Heart right ventricle (tissue), 16 donors: ENCODE measurements around the gene KLHL22. TPM values are rescaled to one million over a fixed set of nuclear protein-coding genes. Genes with fewer than 3 reads are reported as not detected.

Source experiments
- ATAC-seq, 8 donors: fragments of 200-7000 bp; cut with Tn5 transposase; one replicate each; pipeline ENCODE4 v1.9.1; 2020; ENCODE audit warnings: mild to moderate bottlenecking in 8 of 8, moderate library complexity in 8 of 8, moderate number of reproducible peaks in 1 of 8
- DNase-seq, 2 donors: peaks; one replicate each; pipeline ENCODE4 v3.0.0-alpha.2; 2020
- H3K27ac ChIP-seq, 10 donors: fragments of 200-600 bp; sonication (generic) in 2 of 10; one replicate each; pipeline versions ENCODE4 v1.5.0 to v1.8.0; 2020 to 2022; ENCODE audit warnings: mild to moderate bottlenecking in 3 of 10
- H3K27me3 ChIP-seq, 7 donors: fragments of 200-600 bp; one replicate each; pipeline ENCODE4 v1.8.0; 2021 to 2022; ENCODE audit warnings: mild to moderate bottlenecking in 2 of 7
- H3K36me3 ChIP-seq, 9 donors: fragments of 200-600 bp; sonication (generic) in 1 of 9; one replicate each; pipeline versions ENCODE4 v1.5.0 to v1.8.0; 2020 to 2022; ENCODE audit warnings: mild to moderate bottlenecking in 2 of 9
- H3K4me1 ChIP-seq, 9 donors: fragments of 200-600 bp; sonication (generic) in 1 of 9; one replicate each; pipeline versions ENCODE4 v1.5.0 to v1.8.0; 2020 to 2022; ENCODE audit warnings: mild to moderate bottlenecking in 4 of 9
- H3K4me3 ChIP-seq, 10 donors: fragments of 200-600 bp; sonication (generic) in 2 of 10; one replicate each; pipeline versions ENCODE4 v1.5.0 to v1.8.0; 2020 to 2022; ENCODE audit warnings: mild to moderate bottlenecking in 7 of 10, moderate library complexity in 2 of 10
- H3K9me3 ChIP-seq, 11 donors: fragments of 200-600 bp in 10 of 11; sonication (generic) in 2 of 11; one replicate each; pipeline versions ENCODE4 v1.5.0 to v1.8.0; 2013 to 2022; ENCODE audit warnings: mild to moderate bottlenecking in 2 of 11, control low read depth in 1 of 11, moderate library complexity in 1 of 11
- WGBS, 2 donors: extraction: QIAGEN DNeasy Blood & Tissue Kit; methylation state at CpG; one replicate each; pipeline ENCODE4 v1.1.7; 2013; ENCODE audit warnings: inconsistent platforms in 1 of 2; 5-methylcytosine and 5-hydroxymethylcytosine counted together
- intact Hi-C, 10 donors: fragments of 100-400 bp; cut with DNase I; formaldehyde crosslinking; loops; one replicate each; pipeline versions ENCODE4 v1.11.1 to v1.14.2; 2022
- polyA plus RNA-seq, 2 donors: library from polyadenylated mRNA; stranded (reverse); fragments of 200-250 nt; gene quantifications; one replicate each; pipeline ENCODE4 v1.2.3, GENCODE V29; 2013
- total RNA-seq, 10 donors: library from RNA; stranded (reverse); fragmentation: NEBNext Ultra II Directional in 3 of 10; extraction: Animal tissue kit (Norgen Biotek cat#: 25700) in 3 of 10; gene quantifications; one replicate each; pipeline versions ENCODE4 v1.2.1 to v1.2.4, GENCODE V29; 2021 to 2023
- TF ChIP-seq, protein P1 (sequence below), 9 donors: fragments of 200-600 bp; sonication (generic) in 2 of 9; IDR thresholded peaks; one replicate each; pipeline versions ENCODE4 v1.5.0 to v1.8.0; 2021 to 2022; ENCODE audit warnings: antibody characterized with exemption in 9 of 9, mild to moderate bottlenecking in 5 of 9, moderate library complexity in 1 of 9
- donor health status: Arrhythmogenic right ventricular cardiomyopathy.
- donor health status: ischemic (EF 13 %, LVEDD 7.1; RV severe dilation, severe dysfunction).
- donor health status: healthy with polysubstance abuse.
- donor health status: DM: no; HTN: yes; CAD: no.
- donor health status: DM: no; HTN: no; CAD: no.
- donor health status: ischemic (EF 25% LVEDD 6.9; RV normal size, moderate dysfunction).
- donor health status: ischemic (EF 25% LVEDD 5.7; RV mildly dilated, moderate dysfunction).
- donor health status: healthy.
- donor health status: DM: yes; HTN: yes; CAD: no.
- donor health status: Ischemic cardiomyopathy.
- donor health status: ischemic (EF 35%, LVEDD 5.7; RV mildly dilated, moderate dysfunction).
- donor health status: nonischemic (EF 11% LVEDD 7.7; RV severe dilation, severe dysfunction).
- donor health status: DM: yes; HTN: yes; CAD: no.
- donor health status: PGD.
- donor health status: ischemic (EF 29% LVEDD 5.4; RV normal size, mild dysfunction).
- donor health status: nonischemic (EF 23%, LVEDD 6.1; RV moderate dilation, normal function).

KLHL22 gene
- total and polyA plus RNA-seq, 12 donors, result 11.3 to 29.3 (median 17.3) TPM

- no peaks in the 10 kb centered on the region for H3K27me3 ChIP-seq
- peak in 1 of 8 donors; percentile 12 for ATAC-seq
- no peaks in the 10 kb centered on the region for H3K9me3 ChIP-seq
- H3K36me3 ChIP-seq, result peaks cover 0 to 65% (median 8%) of the 10 kb centered on the region in 9 donors
- TF ChIP-seq, protein P1, sequence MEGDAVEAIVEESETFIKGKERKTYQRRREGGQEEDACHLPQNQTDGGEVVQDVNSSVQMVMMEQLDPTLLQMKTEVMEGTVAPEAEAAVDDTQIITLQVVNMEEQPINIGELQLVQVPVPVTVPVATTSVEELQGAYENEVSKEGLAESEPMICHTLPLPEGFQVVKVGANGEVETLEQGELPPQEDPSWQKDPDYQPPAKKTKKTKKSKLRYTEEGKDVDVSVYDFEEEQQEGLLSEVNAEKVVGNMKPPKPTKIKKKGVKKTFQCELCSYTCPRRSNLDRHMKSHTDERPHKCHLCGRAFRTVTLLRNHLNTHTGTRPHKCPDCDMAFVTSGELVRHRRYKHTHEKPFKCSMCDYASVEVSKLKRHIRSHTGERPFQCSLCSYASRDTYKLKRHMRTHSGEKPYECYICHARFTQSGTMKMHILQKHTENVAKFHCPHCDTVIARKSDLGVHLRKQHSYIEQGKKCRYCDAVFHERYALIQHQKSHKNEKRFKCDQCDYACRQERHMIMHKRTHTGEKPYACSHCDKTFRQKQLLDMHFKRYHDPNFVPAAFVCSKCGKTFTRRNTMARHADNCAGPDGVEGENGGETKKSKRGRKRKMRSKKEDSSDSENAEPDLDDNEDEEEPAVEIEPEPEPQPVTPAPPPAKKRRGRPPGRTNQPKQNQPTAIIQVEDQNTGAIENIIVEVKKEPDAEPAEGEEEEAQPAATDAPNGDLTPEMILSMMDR (IDR thresholded peaks at IDR 0.05), result peak in 1 of 9 donors; percentile 4
- WGBS, 2 donors, result 70 to 77% methylated on average over 11 of the region's 11 CpGs
- no peak for DNase-seq
- peaks cover 48 to 84% (median 76%) of the 10 kb centered on the region in 9 donors for H3K4me1 ChIP-seq
- H3K27ac ChIP-seq, result peak overlapping the region in 9 of 10 donors; percentile 31 to 82 (median 73)
- intact Hi-C loops, result no loop called here
- no peak overlapping the region for H3K4me3 ChIP-seq
Observed at GRCh38 chr22:20533095-20533878, 37.7 kb upstream of the KLHL22 start.

- intact Hi-C loops, result no loop called here
- Histone ChIP-seq H3K36me3 (peaks cover 0 to 65% (median 6%) of the 10 kb centered on the region in 9 donors), H3K4me1 (peaks cover 48 to 86% (median 73%) of the 10 kb centered on the region in 9 donors), H3K4me3 (no peak overlapping the region), H3K27me3 (no peaks in the 10 kb centered on the region), H3K9me3 (no peaks in the 10 kb centered on the region), H3K27ac (peak overlapping the region; percentile 11 to 82 (median 73))
- TF ChIP-seq, protein P1 (IDR thresholded peaks at IDR 0.05), result no peak
- DNase-seq (no peak), ATAC-seq (peak in 3 of 8 donors; percentile 2 to 7 (median 3))
- 62 to 67% methylated on average over 10 of the region's 10 CpGs for WGBS, 2 donors
Observed at GRCh38 chr22:20532256-20532993, 36.8 kb upstream of the KLHL22 start.

DNA sequence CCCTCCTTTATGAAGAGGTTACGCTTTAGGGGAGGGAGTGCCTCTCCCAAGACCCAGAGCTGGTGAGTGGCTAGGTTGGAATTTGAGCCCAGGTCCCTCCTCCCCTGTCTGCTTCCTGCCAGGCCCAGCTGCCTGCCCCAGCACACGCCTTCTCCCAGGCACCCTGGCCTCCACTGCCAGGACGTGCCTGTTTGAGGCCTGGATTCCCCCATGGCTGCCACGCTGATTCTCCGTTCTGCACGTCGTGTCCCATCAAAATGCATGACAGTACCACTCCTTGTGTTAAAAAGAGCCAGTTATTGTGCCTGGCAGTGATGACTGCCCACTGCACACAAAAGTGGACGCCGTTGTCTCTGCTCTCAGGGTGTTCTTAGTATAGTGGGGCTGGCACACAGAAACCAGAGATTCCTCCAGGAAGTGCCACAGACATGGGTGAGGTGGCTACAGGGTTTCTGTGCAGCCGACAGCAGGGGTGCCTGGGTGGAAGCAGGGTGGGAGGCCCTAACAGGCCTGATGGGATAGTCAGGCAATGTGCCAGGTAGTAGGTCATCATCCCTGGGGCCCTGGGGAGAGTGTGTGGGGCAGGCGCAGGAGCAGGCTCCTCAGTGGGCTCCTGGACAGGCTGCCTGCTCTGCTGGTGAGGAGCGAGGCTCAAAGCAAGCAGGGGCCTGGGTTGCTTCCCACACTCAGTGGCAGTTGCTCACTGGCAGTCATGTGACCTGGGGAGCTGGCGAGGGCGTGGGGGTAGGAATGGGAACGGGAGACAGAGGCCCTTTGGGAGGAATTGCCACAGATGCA is 36.0 kb upstream of the KLHL22 start:
- no peak overlapping the region for H3K4me3 ChIP-seq
- intact Hi-C loops, result no loop called here
- no peaks in the 10 kb centered on the region for H3K27me3 ChIP-seq
- peaks cover 0 to 63% (median 4%) of the 10 kb centered on the region in 9 donors for H3K36me3 ChIP-seq
- no peaks in the 10 kb centered on the region for H3K9me3 ChIP-seq
- ATAC-seq (peak; percentile 83 to 92 (median 86)), DNase-seq (peak; percentile 52 to 53)
- 25 to 26% methylated on average over 15 of the region's 15 CpGs for WGBS, 2 donors
- TF ChIP-seq, protein P1 (IDR thresholded peaks at IDR 0.05), result no peak
- H3K4me1 ChIP-seq, result peaks cover 48 to 86% (median 73%) of the 10 kb centered on the region in 9 donors
- peak overlapping the region; percentile 11 to 82 (median 73) for H3K27ac ChIP-seq

DNA sequence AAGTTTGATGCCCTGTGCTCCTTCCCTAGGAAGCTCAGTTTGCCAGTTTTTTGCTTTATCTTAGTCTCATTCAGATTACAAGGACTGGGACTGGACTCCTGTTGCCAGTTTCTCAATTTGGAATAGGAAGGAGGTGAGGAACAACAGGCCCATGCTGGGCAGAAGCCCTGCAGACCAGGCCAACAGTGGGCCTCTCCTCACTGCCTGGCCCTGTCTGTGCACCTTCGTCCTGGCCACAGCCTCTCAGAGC is 35.5 kb upstream of the KLHL22 start:
- intact Hi-C loops, result no loop called here
- H3K4me3 ChIP-seq, result no peak overlapping the region

More for the DNA sequence above, 35.5 kb upstream of the KLHL22 start:
- Histone ChIP-seq H3K36me3 (peaks cover 0 to 66% (median 4%) of the 10 kb centered on the region in 9 donors), H3K27me3 (no peaks in the 10 kb centered on the region), H3K9me3 (no peaks in the 10 kb centered on the region), H3K27ac (peak overlapping the region; percentile 11 to 82 (median 73)), H3K4me1 (peaks cover 43 to 86% (median 72%) of the 10 kb centered on the region in 9 donors)
- TF ChIP-seq, protein P1 (IDR thresholded peaks at IDR 0.05), result no peak
- WGBS, 2 donors, result 5 to 20% methylated on average over 1 of the region's 1 CpG
- DNase-seq, result no peak
- no peak for ATAC-seq
